HepG2 (cell line): Measurements from ENCODE around the gene KRT77. TPM values are rescaled to one million over a fixed set of nuclear protein-coding genes. Genes with fewer than 3 reads are reported as not detected.

ENCODE experiments used
- ZNF12 ChIP-seq: sonication (generic); formaldehyde crosslinking; IDR thresholded peaks from 2 replicates; pipeline ENCODE4 v1.5.0; 2020; ENCODE audit warnings: missing genetic modification reagents
- ZNF619 ChIP-seq: sonication (generic); formaldehyde crosslinking; IDR thresholded peaks from 2 replicates; pipeline ENCODE4 v1.4.0; 2020; ENCODE audit warnings: mild to moderate bottlenecking, missing genetic modification reagents
- ZNF644 ChIP-seq: IDR thresholded peaks from 2 replicates; pipeline ENCODE4 v1.6.1; 2016; ENCODE audit warnings: low read depth
- polyA plus RNA-seq, 8 experiments: library from polyadenylated mRNA; depleted of rRNA in 3 of 8; stranded (reverse) in 7 of 8; unstranded in 1 of 8; fragments of >200 nt; fragmentation: Illumina TruSeq in 4 of 8; extraction: Trizol in 4 of 8; gene quantifications; 2 replicates each; pipeline versions ENCODE4 v1.2.1 to v1.2.3, GENCODE V29; 2011 to 2016; ENCODE audit warnings: low read depth in 4 of 8, missing spikeins in 1 of 8, mixed read lengths in 1 of 8; ENCODE audit not compliant: insufficient read depth in 1 of 8
- total RNA-seq, 5 experiments: library from RNA; depleted of rRNA; stranded (reverse); fragments of >200 nt; fragmentation: Illumina TruSeq; extraction: Trizol; gene quantifications; 2 replicates each; pipeline ENCODE4 v1.2.3, GENCODE V29; 2016; ENCODE audit warnings: low read depth in 1 of 5
- TF ChIP-seq, protein P1 (sequence below), 2 experiments: fragments of 450-650 bp in 1 of 2; sonication (generic) in 1 of 2; formaldehyde crosslinking in 1 of 2; IDR thresholded peaks; 2 replicates each; pipeline versions ENCODE4 v1.6.1 to v1.8.0; 2016 to 2022; ENCODE audit warnings: antibody characterized with exemption in 1 of 2, mild to moderate bottlenecking in 1 of 2, missing genetic modification reagents in 1 of 2
- TF ChIP-seq, protein P2 (sequence below): sonication (generic); formaldehyde crosslinking; IDR thresholded peaks from 2 replicates; pipeline ENCODE4 v1.4.0; 2020; ENCODE audit warnings: missing genetic modification reagents, borderline replicate concordance

Gene KRT77
- total and polyA plus RNA-seq, 2 of the 13 experiments (the other 11 are each of a cell fraction or from before 2014, with no cell fraction given): not detected

DNA sequence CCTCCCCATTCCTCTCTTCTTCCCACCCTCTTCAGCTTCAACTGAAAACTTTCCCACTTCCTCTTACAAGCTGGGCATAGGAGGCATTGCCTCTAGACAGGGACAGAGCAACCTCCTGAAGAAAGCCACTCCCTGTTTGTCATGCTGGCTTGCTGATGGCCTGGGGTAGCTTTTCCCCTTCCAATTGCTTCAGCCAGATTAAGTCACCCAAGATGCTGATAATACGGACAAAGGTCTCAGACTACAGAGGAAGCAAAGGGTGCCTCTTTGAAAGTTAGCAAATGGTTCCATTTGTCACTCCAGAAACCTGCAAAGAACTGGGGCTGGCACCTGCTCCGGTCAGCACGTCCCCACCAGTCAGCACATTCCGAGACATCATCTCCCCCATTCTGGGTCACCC is 57.3 kb downstream of the KRT77 start (continued):
- TF ChIP-seq, protein P1, sequence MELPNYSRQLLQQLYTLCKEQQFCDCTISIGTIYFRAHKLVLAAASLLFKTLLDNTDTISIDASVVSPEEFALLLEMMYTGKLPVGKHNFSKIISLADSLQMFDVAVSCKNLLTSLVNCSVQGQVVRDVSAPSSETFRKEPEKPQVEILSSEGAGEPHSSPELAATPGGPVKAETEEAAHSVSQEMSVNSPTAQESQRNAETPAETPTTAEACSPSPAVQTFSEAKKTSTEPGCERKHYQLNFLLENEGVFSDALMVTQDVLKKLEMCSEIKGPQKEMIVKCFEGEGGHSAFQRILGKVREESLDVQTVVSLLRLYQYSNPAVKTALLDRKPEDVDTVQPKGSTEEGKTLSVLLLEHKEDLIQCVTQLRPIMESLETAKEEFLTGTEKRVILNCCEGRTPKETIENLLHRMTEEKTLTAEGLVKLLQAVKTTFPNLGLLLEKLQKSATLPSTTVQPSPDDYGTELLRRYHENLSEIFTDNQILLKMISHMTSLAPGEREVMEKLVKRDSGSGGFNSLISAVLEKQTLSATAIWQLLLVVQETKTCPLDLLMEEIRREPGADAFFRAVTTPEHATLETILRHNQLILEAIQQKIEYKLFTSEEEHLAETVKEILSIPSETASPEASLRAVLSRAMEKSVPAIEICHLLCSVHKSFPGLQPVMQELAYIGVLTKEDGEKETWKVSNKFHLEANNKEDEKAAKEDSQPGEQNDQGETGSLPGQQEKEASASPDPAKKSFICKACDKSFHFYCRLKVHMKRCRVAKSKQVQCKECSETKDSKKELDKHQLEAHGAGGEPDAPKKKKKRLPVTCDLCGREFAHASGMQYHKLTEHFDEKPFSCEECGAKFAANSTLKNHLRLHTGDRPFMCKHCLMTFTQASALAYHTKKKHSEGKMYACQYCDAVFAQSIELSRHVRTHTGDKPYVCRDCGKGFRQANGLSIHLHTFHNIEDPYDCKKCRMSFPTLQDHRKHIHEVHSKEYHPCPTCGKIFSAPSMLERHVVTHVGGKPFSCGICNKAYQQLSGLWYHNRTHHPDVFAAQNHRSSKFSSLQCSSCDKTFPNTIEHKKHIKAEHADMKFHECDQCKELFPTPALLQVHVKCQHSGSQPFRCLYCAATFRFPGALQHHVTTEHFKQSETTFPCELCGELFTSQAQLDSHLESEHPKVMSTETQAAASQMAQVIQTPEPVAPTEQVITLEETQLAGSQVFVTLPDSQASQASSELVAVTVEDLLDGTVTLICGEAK (IDR thresholded peaks at IDR 0.05): no peak
- TF ChIP-seq, protein P1 (CRISPR knock-in tag; IDR thresholded peaks at IDR 0.05): no peak
- TF ChIP-seq ZNF619 (CRISPR knock-in tag) (no peak), ZNF644 (CRISPR knock-in tag) (no peak), ZNF12 (CRISPR knock-in tag) (no peak)
- TF ChIP-seq, protein P2, sequence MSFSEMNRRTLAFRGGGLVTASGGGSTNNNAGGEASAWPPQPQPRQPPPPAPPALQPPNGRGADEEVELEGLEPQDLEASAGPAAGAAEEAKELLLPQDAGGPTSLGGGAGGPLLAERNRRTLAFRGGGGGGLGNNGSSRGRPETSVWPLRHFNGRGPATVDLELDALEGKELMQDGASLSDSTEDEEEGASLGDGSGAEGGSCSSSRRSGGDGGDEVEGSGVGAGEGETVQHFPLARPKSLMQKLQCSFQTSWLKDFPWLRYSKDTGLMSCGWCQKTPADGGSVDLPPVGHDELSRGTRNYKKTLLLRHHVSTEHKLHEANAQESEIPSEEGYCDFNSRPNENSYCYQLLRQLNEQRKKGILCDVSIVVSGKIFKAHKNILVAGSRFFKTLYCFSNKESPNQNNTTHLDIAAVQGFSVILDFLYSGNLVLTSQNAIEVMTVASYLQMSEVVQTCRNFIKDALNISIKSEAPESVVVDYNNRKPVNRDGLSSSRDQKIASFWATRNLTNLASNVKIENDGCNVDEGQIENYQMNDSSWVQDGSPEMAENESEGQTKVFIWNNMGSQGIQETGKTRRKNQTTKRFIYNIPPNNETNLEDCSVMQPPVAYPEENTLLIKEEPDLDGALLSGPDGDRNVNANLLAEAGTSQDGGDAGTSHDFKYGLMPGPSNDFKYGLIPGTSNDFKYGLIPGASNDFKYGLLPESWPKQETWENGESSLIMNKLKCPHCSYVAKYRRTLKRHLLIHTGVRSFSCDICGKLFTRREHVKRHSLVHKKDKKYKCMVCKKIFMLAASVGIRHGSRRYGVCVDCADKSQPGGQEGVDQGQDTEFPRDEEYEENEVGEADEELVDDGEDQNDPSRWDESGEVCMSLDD (CRISPR knock-in tag): no peak
